ENCODE data around the gene DNAJB13.
"Not testable (repeated sequence)": the region's sequence is repeated elsewhere in the genome, so short reads cannot be mapped to it uniquely, and the experiment has no call there.

DNAJB13 gene

GRCh38 chr11:73978576-73979086 is 27.8 kb downstream of the DNAJB13 start:
- no peak for DNase-seq

- DNase-seq = peak; percentile 45
Observed at GRCh38 chr11:73980001-73980961, 29.5 kb downstream of the DNAJB13 start.

GRCh38 chr11:73981051-73981805 is 30.4 kb downstream of the DNAJB13 start:
- no peak for DNase-seq

GRCh38 chr11:73982595-73982989 is 31.8 kb downstream of the DNAJB13 start, which contains the start of gene UCP2:
Gene UCP2 (minus strand): TSS chr11:73982843. CDS start chr11:73978378, 4,465 bp downstream.
- peak; percentile 72 for DNase-seq

GRCh38 chr11:73982990-73983740 is 32.3 kb downstream of the DNAJB13 start:
- peak; percentile 86 for DNase-seq

GRCh38 chr11:73983741-73984538 is 33.1 kb downstream of the DNAJB13 start:
- no peak for DNase-seq

GRCh38 chr11:73985661-73986060 is 34.8 kb downstream of the DNAJB13 start:
- DNase-seq = not testable (repeated sequence)

GRCh38 chr11:73988227-73988626 is 37.4 kb downstream of the DNAJB13 start:
- no peak for DNase-seq

- DNase-seq = no peak
Observed at GRCh38 chr11:73989156-73989555, 38.3 kb downstream of the DNAJB13 start.

- no peak for DNase-seq
Observed at GRCh38 chr11:73990730-73991129, 39.9 kb downstream of the DNAJB13 start.

GRCh38 chr11:73991471-73992006 is 40.7 kb downstream of the DNAJB13 start:
- DNase-seq = no peak

GRCh38 chr11:73995247-73995646 is 44.4 kb downstream of the DNAJB13 start:
- no peak for DNase-seq

GRCh38 chr11:73995731-73996130 is 44.9 kb downstream of the DNAJB13 start:
- DNase-seq = no peak

GRCh38 chr11:73996161-73996747 is 45.4 kb downstream of the DNAJB13 start:
- DNase-seq = no peak

- no peak for DNase-seq
Observed at GRCh38 chr11:73997120-73997770, 46.4 kb downstream of the DNAJB13 start.

- DNase-seq = no peak
Observed at GRCh38 chr11:73998846-73999575, 48.2 kb downstream of the DNAJB13 start.

- DNase-seq = no peak
Observed at GRCh38 chr11:73999581-74000306, 48.9 kb downstream of the DNAJB13 start.

GRCh38 chr11:74000307-74001133 is 49.7 kb downstream of the DNAJB13 start:
- DNase-seq = no peak
